UCSD-AML1 (cell line): ENCODE data around the gene TTC23L.

Source experiments
- DNase-seq: peaks from one replicate; lab custom pipeline; 2025; ENCODE audit not compliant: unreplicated experiment; lab: John Stamatoyannopoulos, UW

Gene TTC23L

GRCh38 chr5:34833090-34833489, 5.9 kb upstream of the TTC23L start:
- no peak for DNase-seq

GRCh38 chr5:34833976-34834793, 4.8 kb upstream of the TTC23L start:
- DNase-seq: no peak

- DNase-seq: no peak
These were observed 4.2 kb upstream of the TTC23L start for GRCh38 chr5:34834794-34835089.

- DNase-seq: no peak
These were observed 3.3 kb upstream of the TTC23L start for GRCh38 chr5:34835664-34836063.

- DNase-seq: no peak
These were observed 2.9 kb downstream of the TTC23L start for GRCh38 chr5:34841816-34842215.

GRCh38 chr5:34842554-34842953, 3.6 kb downstream of the TTC23L start:
- DNase-seq: no peak

- DNase-seq: no peak
These were observed 4.5 kb downstream of the TTC23L start for GRCh38 chr5:34843497-34843896.

GRCh38 chr5:34844106-34844505, 5.1 kb downstream of the TTC23L start:
- DNase-seq: no peak

GRCh38 chr5:34844999-34845398, 6.0 kb downstream of the TTC23L start:
- DNase-seq: no peak

GRCh38 chr5:34847056-34847455, 8.1 kb downstream of the TTC23L start:
- DNase-seq: no peak

GRCh38 chr5:34847552-34847951, 8.6 kb downstream of the TTC23L start:
- no peak for DNase-seq

- no peak for DNase-seq
These were observed 9.3 kb downstream of the TTC23L start for GRCh38 chr5:34848230-34848629.

- no peak for DNase-seq
These were observed 10.3 kb downstream of the TTC23L start for GRCh38 chr5:34849253-34849652.

- DNase-seq: no peak
These were observed 15.7 kb downstream of the TTC23L start for GRCh38 chr5:34854459-34855174.

- DNase-seq: no peak
These were observed 18.2 kb downstream of the TTC23L start for GRCh38 chr5:34857161-34857560.

GRCh38 chr5:34857894-34858293, 18.9 kb downstream of the TTC23L start:
- DNase-seq: no peak

- DNase-seq: no peak
These were observed 19.8 kb downstream of the TTC23L start for GRCh38 chr5:34858790-34859189.

- DNase-seq: no peak
These were observed 20.3 kb downstream of the TTC23L start for GRCh38 chr5:34859253-34859652.

GRCh38 chr5:34863946-34864345, 25.0 kb downstream of the TTC23L start:
- DNase-seq: peak; percentile 12

- no peak for DNase-seq
These were observed 26.1 kb downstream of the TTC23L start for GRCh38 chr5:34865091-34865490.

- peak; percentile 19 for DNase-seq
These were observed 28.1 kb downstream of the TTC23L start for GRCh38 chr5:34866989-34867471.

- no peak for DNase-seq
These were observed 28.7 kb downstream of the TTC23L start for GRCh38 chr5:34867660-34868059.
